IMR-90 (cell line): ENCODE data around the gene DEAF1.

ENCODE experiments used
- BHLHE40 ChIP-seq: fragments of 150-350 bp; IDR thresholded peaks from 2 replicates; pipeline ENCODE4 v1.6.1; 2016; ENCODE audit warnings: mild to moderate bottlenecking, low read depth, low read length
- CEBPB ChIP-seq: IDR thresholded peaks from 2 replicates; pipeline ENCODE4 v1.6.1; 2012; ENCODE audit warnings: low read depth, low read length, improper control_type of control experiment
- ELK1 ChIP-seq: fragments of 150-350 bp; IDR thresholded peaks from 2 replicates; pipeline ENCODE4 v1.6.1; 2016; ENCODE audit warnings: low read depth, mild to moderate bottlenecking, low read length, moderate library complexity, borderline replicate concordance
- MAFK ChIP-seq: IDR thresholded peaks from 2 replicates; pipeline ENCODE4 v1.6.1; 2012; ENCODE audit warnings: low read depth, low read length, improper control_type of control experiment
- MAZ ChIP-seq: IDR thresholded peaks from 2 replicates; pipeline ENCODE4 v1.6.1; 2012; ENCODE audit warnings: low read depth, mild to moderate bottlenecking, low read length, improper control_type of control experiment, moderate library complexity, borderline replicate concordance
- MXI1 ChIP-seq: IDR thresholded peaks from 2 replicates; pipeline ENCODE4 v1.6.1; 2012; ENCODE audit warnings: low read depth, mild to moderate bottlenecking, low read length, moderate library complexity, borderline replicate concordance
- POLR2A ChIP-seq: IDR thresholded peaks from 2 replicates; pipeline ENCODE4 v1.6.1; 2012; ENCODE audit warnings: mild to moderate bottlenecking, low read depth, low read length
- RAD21 ChIP-seq: IDR thresholded peaks from 2 replicates; pipeline ENCODE4 v1.6.1; 2012; ENCODE audit warnings: low read length, improper control_type of control experiment
- RFX5 ChIP-seq: IDR thresholded peaks from 2 replicates; pipeline ENCODE4 v1.8.0; 2012; ENCODE audit warnings: low read depth, mild to moderate bottlenecking, low read length, moderate library complexity
- TF ChIP-seq, protein P1 (sequence below): conservative IDR thresholded peaks from 2 replicates; pipeline ENCODE4 v1.5.1; 2012; ENCODE audit warnings: mild to moderate bottlenecking, low read depth, low read length, improper control_type of control experiment
- TF ChIP-seq, protein P2 (sequence below): fragments of 150-350 bp; IDR thresholded peaks from 2 replicates; pipeline ENCODE4 v1.6.1; 2017; ENCODE audit warnings: mild to moderate bottlenecking, antibody characterized with exemption, low read length, low read depth

- TF ChIP-seq POLR2A (no peak), CEBPB (no peak), BHLHE40 (no peak), RFX5 (no peak), MXI1 (no peak), MAFK (no peak), RAD21 (no peak), ELK1 (no peak), MAZ (no peak)
- TF ChIP-seq, protein P1, sequence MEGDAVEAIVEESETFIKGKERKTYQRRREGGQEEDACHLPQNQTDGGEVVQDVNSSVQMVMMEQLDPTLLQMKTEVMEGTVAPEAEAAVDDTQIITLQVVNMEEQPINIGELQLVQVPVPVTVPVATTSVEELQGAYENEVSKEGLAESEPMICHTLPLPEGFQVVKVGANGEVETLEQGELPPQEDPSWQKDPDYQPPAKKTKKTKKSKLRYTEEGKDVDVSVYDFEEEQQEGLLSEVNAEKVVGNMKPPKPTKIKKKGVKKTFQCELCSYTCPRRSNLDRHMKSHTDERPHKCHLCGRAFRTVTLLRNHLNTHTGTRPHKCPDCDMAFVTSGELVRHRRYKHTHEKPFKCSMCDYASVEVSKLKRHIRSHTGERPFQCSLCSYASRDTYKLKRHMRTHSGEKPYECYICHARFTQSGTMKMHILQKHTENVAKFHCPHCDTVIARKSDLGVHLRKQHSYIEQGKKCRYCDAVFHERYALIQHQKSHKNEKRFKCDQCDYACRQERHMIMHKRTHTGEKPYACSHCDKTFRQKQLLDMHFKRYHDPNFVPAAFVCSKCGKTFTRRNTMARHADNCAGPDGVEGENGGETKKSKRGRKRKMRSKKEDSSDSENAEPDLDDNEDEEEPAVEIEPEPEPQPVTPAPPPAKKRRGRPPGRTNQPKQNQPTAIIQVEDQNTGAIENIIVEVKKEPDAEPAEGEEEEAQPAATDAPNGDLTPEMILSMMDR: no peak
- TF ChIP-seq, protein P2, sequence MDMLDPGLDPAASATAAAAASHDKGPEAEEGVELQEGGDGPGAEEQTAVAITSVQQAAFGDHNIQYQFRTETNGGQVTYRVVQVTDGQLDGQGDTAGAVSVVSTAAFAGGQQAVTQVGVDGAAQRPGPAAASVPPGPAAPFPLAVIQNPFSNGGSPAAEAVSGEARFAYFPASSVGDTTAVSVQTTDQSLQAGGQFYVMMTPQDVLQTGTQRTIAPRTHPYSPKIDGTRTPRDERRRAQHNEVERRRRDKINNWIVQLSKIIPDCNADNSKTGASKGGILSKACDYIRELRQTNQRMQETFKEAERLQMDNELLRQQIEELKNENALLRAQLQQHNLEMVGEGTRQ: no peak
Measured at GRCh38 chr11:695288-695537, 191 bp upstream of the DEAF1 start.
